Ureter (tissue), 1 donor: ENCODE results near the gene UNC5C. TPM values are rescaled to one million over a fixed set of nuclear protein-coding genes. Genes with fewer than 3 reads are reported as not detected.

Experiments used
- DNase-seq: peaks from one replicate; pipeline ENCODE4 v3.0.0-alpha.2; 2020; ENCODE audit warnings: low spot score
- total RNA-seq: library from RNA; stranded (reverse); gene quantifications from one replicate; pipeline ENCODE4 v1.2.4, GENCODE V29; 2023
- donor health status: DM: yes; HTN: yes; CAD: no.

Gene UNC5C
- total RNA-seq, 1 donor from 2014 or later = 6.2 TPM

DNA sequence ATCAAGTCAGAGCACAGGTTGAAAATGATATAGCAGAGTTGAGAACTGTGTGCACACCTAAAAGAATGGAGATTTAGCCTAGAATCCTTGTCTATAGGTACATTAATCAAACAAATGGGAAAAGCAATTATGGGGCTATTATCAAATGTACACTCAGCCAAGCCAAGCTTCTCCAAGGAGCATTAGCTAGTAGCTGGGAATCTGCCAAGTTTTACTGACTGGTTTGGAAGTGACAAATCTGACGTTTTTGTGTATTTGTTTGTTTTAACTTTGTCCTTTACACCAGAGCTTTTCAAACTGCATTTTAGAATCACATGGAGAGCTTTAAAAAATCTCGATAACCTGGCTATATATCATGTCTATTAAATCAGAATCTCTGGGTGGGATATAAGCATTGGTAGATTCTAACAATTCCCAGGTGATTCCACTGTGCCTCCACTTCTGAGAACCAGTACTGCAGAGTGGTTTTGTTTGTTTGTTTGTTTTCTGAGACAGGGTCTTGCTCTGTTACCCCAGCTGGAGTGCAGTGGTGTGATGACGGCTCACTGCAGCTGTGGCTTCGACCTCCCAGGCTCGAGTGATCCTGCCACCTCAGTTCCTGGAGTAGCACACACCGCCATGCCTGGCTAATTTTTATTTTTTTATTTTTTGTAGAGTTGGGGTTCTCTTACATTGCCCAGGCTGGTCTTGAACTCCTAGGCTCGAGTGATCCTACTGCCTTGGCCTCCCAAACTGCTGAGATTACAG lies 279.8 kb downstream of the UNC5C start:
- DNase-seq = no peak

DNA sequence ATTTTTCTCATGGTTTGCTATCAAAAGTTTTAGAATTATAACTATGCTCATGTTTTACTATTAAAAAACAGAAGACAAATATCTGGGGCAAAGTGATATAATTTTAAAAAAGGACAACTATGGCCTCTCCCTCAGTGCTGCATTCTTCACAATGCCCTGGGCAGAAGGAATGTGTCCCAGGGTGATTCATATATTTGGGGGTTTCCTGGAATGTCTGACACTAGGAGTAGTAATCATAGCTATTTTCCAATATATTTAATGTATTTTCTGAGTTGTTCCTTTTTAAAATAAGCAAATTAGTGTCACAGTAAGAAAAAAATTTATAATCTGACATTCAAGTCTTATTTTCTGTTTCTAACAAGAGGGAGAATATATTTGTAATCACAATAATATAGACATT lies 281.7 kb downstream of the UNC5C start:
- DNase-seq = no peak

DNA sequence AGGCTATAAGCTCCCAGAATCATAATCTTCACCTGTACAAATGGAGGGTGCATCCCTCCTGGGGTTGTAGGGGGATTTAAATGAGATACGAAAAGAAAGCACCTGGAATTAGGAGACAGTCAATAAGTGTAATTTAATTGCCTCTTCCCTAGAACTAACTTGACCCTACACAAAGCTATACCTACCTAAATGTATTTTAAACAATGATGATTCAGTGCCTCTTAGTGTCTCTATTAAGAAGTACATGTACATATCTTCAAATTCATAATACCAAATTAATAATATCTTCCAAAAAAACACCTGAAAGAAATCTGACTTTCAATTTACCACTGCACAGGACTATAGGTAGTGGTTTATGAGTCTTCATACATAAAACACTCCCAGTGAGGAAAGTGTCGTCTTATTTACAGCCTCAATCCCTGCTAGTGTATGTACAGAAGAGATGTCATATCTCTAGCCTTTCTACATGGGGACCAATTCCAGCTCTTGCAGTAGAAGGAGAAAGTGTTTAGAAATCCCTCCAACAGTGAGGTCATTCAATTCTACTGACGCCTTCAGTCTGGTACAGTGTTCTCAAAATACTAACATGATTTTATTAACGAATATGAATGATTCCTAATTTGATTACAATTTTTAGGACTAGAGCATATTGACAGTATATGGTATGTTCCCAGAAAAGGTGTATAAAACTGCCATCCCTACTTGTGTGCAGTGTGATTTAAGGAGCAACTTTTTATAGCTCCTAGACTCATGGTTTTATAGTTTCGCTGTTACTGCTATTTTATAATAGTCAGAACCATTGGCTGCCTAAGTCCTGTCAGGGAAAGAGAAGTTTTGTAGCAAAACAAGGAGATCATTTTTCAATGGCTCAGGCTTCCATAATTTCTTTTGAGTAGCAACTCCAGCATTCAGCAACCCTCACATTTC lies 282.7 kb downstream of the UNC5C start:
- DNase-seq = no peak

DNA sequence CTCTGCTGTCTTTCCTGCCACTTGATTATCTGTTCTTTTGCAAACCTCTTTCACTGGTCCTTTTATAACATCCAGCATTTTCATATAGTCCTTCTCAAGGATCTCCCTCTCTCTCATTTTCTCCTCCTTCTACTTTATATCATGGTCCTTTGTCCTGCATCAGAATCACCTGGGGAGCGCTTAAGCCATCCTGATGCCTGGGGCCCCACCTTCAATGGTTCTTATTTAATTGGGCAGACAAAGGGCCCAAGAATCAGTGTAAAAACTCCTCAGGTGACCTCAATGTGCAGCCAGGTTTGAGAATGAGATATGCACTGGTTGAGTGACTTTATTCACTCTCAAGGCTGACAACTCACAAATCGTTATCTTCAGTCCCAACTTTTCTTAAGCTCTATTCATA lies 283.9 kb downstream of the UNC5C start:
- no peak for DNase-seq

DNA sequence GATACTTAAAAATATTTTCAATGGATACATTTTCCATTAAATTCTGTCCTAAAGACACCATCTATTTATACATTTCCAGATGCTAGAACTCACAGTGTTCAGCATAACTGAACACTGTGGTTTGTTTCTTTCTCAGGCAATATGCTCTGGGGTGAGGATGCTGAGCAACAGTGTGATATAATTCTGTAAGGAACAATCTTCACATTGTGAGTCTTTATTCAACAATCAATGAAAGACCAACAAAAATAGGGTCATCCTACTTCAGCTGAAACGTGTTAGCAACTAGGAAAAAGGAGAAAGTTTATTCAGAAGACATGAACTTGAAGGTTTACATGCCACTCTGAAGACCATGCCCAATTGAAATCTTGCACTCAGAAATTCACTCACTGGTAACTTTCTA lies 284.8 kb downstream of the UNC5C start:
- DNase-seq = no peak

DNA sequence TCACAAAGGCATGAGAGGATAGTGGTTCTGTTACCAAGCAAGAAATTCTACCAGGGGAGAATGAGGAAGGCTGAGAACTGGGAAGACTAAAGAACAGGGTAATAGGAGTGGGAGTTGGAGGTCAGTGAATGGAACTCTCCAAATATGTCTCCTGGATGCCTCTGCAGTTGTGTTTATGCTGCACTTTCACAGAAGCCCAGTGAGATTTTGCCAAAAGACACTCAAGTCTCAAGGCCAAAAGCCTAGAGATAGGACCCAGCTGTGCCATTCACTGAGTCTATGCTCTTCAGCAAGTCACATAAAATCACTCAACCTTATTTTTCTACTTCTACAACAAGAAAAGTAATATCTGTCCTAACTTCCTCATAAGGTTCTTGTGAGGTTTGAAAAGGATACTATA lies 285.4 kb downstream of the UNC5C start:
- no peak for DNase-seq

DNA sequence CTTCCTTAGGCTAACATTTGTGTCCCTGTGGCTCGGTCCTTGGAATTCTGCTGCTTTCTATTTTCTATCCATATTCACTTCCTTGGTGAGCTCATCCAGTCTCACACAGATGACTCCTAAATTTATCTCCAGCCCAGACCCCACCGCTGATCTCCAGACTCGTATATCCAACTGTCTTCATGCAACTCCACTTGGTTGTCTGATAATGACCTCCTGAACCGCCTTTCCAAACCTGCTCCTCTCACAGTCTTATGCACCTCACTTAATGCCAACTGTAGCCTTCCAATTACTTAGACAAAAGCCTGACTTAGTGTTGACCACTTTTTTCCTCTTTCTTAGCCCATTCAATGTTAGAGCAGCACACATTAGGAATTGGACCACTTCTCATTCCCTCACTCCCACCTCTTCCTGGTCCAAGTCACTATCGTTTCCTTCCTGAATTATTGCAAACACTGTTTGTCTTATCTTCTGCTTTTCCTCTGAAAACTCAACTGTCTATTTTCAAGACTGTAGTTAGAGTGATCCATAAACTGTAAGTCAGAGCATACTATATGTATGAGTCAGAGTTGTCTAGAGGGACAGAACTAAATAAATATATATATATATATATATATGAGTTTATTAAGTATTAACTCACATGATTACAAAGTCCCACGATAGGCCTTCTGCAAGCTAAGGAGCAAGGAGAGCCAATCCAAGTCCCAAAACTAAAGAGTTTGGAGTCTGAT lies 292.5 kb downstream of the UNC5C start:
- no peak for DNase-seq

DNA sequence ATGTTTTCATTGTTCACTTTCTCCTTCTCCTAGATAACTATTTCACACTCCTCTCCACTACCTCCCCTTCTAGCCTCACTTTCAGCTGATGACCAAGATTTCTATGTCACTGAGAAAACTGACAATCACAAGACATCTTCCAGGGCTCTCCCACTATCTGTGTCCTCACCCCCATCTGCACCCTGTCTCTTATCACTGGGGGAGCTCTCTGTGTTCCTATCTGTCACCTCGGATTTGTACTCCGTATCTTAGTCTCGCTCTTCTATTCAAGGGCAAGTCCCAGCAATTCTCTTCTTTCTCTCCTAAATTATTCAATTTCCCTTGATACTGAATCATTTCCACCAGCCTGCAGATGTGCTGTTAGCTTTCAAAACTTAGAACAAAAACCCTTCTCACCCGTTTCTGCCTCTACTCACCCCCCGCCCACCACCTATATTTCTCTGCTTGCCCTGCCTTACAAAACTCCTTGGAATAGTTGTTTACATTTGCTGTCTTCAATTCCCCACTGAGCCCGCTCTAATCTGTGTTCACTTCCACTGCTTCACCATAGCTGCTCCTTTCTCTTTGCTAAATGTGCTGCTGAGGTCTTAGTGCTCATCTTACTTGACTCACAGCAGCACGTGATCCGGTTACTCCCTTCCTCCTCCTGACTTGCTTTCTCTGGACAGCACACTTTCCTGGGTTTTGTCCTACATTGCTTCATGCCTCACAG lies 293.2 kb downstream of the UNC5C start:
- no peak for DNase-seq

DNA sequence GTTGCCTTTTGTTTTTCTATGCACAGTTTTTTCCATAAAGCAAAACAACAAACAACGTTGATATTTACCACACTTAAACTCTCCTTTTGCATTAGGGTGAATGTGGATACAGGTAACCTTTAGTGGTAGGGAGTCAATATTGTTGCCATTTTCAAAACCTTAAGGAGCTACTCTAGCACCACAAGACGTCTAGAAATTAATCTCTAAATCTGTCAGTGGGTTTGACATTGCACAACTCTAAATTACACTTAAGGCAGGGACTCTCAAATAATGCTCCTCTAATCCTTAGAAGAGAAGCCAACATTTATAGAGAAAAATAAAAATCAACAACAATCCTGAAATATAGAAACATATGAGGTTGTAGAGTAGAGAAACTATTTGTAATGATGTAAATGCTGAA lies 297.2 kb downstream of the UNC5C start:
- no peak for DNase-seq

DNA sequence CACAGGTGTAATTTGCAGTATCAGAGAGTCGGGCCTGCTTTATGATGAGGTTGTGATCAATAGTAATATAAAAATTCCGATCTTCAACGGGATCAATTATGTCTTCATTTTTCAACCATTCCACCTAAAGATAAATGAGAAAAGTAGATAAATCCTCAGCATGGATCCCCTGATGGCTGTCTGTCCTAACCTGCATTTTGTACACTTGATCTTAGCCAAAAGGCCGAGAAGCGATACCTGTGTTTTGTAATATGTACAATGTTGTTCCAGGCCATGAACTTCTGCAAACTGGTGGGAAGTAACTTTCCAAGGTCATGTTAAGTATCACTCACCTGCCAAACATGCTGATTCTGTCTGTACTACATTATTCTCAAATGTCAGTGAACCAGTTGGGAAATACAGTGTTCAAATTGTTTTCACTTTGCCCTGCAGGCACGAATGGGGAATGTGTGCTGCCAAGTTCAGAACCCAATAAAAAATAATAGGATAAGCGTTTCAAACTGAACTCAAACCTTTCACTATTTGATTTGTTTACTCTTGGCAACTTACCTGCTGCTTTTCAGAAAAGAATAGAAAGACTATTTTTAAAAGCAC lies 298.1 kb downstream of the UNC5C start:
- no peak for DNase-seq

DNA sequence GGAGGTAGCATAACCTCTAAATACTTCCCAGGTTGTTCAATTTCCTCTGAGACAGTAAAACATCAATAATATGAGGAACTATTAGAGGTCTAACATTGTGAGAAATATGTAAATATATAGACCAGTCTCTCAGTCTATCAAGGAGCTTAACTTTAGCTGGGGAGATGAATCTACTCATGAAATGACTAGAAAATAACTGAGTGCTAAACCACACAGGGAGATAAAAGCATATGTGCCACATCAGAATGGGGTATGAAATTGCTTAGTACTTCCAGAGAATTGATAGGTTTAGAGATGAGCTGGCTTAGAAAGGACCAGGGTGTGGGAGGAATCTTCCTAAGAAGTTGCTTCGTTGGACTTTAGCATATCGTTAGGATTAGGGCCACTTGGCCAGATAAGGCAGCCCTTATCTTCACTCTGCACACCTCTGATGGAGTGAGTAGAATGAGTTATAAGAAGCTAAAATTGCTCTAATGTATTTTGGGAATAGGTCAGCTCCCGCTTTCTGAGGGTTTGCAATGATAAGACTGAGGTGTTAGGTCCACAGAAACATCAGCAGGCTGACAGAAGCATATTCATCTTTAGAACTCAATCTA lies 299.2 kb downstream of the UNC5C start:
- DNase-seq = no peak

DNA sequence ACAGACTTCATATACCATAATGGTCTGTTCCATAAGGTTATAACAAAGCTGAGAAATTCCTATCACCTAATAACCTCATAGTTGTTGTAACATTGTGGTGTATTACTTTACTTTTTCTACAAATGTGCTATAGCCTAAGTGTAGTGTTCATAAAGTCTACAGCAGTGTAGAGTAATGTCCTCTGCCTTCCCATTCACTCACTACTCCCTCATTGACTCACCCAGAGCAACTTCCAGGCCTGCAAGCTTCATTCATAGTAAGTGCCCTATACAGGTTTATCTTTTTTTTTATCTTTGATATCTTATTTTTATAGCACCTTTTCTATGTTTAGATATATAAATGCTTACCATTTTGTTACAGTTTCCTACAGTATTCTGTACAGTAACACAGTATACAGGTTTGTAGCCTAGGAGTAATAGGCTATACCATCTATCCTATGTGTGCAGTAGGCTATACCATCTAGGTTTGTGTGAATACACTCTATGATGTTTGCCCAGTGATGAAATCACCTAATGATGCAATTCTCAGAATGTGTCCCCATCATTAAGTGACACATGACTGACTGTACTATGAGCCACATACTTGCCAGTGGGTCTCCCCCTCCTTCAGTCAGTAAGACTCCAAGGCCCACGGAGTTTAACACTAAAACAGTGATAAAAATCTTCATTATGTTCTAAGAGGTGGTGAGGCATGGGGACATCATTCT lies 299.9 kb downstream of the UNC5C start:
- no peak for DNase-seq

DNA sequence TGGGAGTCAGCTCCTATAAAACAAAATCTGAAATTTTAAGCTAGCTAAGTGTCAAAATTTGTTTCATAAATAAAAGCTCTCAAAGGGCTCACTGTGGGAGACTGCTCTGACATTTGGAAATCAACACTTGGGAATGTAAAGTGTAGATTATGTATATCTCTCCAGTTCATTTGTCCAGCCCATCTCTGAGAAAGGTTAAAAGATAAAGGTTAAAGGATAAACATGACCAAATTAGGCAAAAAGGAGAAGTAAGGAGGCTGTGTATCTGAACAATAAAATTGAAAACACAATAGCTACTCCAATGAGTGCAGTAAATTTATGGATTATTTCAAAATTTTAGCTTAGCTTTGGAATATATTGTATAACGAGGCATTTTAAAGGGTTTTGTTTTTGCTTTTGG lies 304.9 kb downstream of the UNC5C start:
- DNase-seq = no peak

DNA sequence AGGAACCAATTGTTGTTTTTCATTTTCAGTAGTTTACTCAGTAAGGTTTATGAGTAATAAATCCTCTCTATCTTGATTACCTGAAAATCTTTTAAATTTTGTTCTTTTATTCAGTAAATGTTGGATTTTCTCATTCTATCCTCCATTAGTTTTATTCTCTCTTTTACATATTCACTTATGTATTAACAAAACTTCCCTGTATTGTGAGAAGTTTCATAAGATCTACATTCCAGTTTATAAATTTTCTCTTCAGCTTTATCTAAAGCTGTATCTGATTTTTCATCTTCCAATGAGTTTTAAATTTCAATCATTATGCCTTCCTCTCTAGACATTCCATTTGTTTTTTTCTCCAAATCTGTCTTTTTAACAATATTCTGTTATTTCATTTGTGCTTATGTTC lies 310.2 kb downstream of the UNC5C start:
- DNase-seq = no peak

DNA sequence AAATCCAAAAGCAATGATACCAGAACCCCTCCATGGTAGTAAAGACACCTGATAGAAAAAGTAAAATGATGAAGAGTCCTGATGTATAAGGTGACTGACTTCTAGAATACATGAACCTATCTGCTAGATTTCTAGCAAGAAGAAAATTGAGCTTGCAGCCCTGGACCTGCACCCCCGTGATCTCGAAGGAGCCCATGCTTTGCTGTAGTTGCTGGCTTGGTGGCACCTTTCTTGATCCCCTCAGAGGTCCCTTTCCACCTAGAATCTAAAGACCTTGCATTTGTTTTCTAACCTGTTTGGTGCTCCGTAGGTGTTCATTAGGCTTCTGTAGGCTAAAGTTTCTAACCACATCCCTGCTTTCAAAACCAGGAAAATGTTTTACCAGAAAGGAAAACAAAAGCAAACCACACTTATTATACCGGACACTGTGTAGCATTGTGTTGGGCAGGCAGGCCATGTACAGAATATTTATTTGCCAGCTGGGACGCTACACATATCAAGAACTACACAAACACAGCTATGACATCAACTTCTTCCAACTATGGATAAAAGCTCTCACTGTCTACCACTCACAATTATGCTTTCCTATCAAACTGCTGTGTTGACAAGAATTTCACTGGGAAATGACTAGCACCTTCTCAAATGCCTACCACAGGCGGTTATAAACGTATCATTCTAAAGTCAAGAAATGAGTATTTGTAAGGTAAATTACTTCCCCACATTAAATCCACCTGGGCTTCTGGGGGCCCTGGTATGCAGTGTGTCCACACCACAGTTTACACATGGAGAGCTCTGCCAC lies 316.2 kb downstream of the UNC5C start:
- no peak for DNase-seq

DNA sequence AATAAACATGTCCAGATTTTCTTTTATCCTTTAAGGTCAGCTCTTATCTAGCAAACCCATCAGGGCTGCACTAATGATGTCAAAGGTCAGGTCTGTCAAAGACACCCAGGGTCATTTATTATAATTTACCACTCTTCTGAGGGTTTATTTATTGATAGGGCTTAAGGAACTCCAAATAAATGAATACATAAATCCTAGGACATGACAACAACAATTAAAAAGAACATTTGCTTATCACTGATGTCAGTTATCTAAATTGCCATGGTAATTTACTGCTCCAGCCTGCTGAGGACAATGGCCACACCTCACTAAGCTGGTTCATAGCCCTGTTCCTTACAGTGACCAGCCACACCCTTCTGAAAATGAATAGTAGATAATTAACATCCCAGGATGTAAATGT lies 317.1 kb downstream of the UNC5C start:
- no peak for DNase-seq

DNA sequence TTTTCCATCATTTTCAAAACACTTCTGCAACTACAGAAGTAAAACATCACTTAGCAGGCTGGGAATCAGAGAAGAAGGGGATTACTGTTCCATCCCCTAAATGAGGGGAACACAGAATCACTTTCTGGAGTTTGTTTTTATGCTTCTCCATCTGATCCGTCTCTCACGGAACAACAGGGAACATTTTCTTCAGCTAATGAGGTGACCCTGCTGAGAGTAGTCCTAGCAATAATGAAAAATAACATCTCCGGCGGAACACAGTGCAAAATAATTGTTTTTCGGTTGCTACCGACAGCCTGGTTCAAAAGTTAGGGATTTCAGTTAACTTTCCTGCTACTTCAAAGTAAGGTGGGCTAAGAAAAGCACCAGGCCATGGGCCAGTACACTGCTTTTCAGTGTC lies 322.9 kb downstream of the UNC5C start:
- no peak for DNase-seq

DNA sequence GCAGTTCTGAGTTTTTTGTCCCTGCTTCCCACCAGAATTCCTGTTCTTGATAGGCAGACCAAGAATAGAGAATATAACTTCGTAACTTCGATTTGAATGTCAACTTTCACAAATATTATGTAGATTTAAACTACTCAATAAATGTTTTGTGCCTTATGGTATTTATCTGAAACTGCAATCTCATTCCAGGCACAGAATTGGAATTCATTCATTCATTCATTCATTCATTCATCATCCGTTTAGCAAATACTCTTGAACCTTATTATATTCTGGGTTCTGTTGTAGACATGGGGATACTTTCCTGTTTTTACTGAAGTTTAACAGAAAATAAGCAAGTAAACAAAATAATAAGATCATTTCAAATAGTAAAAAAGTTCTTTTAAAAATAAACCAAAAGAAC lies 324.4 kb downstream of the UNC5C start:
- no peak for DNase-seq
